SU-DHL-6 (cell line): ENCODE measurements around the gene BCAS3.

ENCODE experiments used
- H2AFZ ChIP-seq: fragments of 200-600 bp; sonication (generic); 2 replicates; pipeline ENCODE4 v1.6.1; 2014; ENCODE audit warnings: low read depth, mild to moderate bottlenecking, moderate library complexity, mixed read lengths, antibody characterized with exemption, low read length; ENCODE audit not compliant: severe bottlenecking
- H3F3A ChIP-seq: fragments of 200-600 bp; shearing (Covaris generic); 2 replicates; pipeline ENCODE4 v1.6.0; 2016; ENCODE audit warnings: antibody characterized with exemption, mild to moderate bottlenecking; ENCODE audit not compliant: insufficient read depth
- H3K27ac ChIP-seq: fragments of 200-600 bp; sonication (generic); 2 replicates; pipeline ENCODE4 v1.5.1; 2016; ENCODE audit warnings: low read depth, mild to moderate bottlenecking, low read length, moderate library complexity, mixed read lengths
- H3K27me3 ChIP-seq: fragments of 200-600 bp; sonication (generic), shearing (Covaris generic); 2 replicates; pipeline ENCODE4 v1.6.0; 2014; ENCODE audit warnings: mild to moderate bottlenecking, low read length
- H3K36me3 ChIP-seq: fragments of 200-600 bp; sonication (generic); 2 replicates; pipeline ENCODE4 v1.6.1; 2014; ENCODE audit warnings: mild to moderate bottlenecking, low read length, mixed read lengths
- H3K4me2 ChIP-seq: fragments of 300-600, 200-600 bp; shearing (Covaris generic), sonication (generic); 2 replicates; pipeline ENCODE4 v1.6.0; 2014; ENCODE audit warnings: low read length, low read depth, mild to moderate bottlenecking; ENCODE audit not compliant: poor library complexity, severe bottlenecking
- H3K4me3 ChIP-seq: fragments of 200-600 bp; sonication (generic); 2 replicates; pipeline ENCODE4 v1.5.1; 2014; ENCODE audit warnings: antibody characterized with exemption, low read length, mild to moderate bottlenecking, mixed read lengths; ENCODE audit not compliant: insufficient read depth, poor library complexity, severe bottlenecking
- H3K79me2 ChIP-seq: fragments of 200-600 bp; sonication (generic); 2 replicates; pipeline ENCODE4 v1.6.1; 2014; ENCODE audit warnings: mild to moderate bottlenecking, low read length, moderate library complexity; ENCODE audit not compliant: insufficient read depth
- H3K9ac ChIP-seq: fragments of 200-600 bp; sonication (generic); 2 replicates; pipeline ENCODE4 v1.7.0; 2014; ENCODE audit warnings: mild to moderate bottlenecking, low read length
- H3K9me2 ChIP-seq: fragments of 200-600 bp; sonication (generic); replicated peaks from 2 replicates; pipeline ENCODE4 v1.6.1; 2014; ENCODE audit warnings: low read length; ENCODE audit not compliant: insufficient read depth
- H3K9me3 ChIP-seq: fragments of 200-600 bp; sonication (generic); 2 replicates; pipeline ENCODE4 v1.6.1; 2014; ENCODE audit warnings: low read length, mixed read lengths; ENCODE audit not compliant: insufficient read depth
- H4K20me1 ChIP-seq: fragments of 200-600 bp; sonication (generic); 2 replicates; pipeline ENCODE4 v1.6.1; 2014; ENCODE audit warnings: low read depth, mild to moderate bottlenecking, antibody characterized with exemption, low read length, moderate library complexity, mixed read lengths
- CTCF ChIP-seq: fragments of 200-600 bp; sonication (generic); IDR thresholded peaks from one replicate; pipeline ENCODE4 v1.5.1; 2017; ENCODE audit warnings: antibody characterized with exemption, mild to moderate bottlenecking, low read length, moderate library complexity; ENCODE audit not compliant: insufficient read depth, poor library complexity, severe bottlenecking
- EZH2phosphoT487 ChIP-seq: fragments of 200-600 bp; sonication (generic), shearing (Covaris generic); conservative IDR thresholded peaks from 2 replicates; pipeline ENCODE4 v1.6.1; 2018; ENCODE audit warnings: mild to moderate bottlenecking, antibody characterized with exemption, low read length, moderate library complexity, mixed read lengths

The BCAS3 gene

GRCh38 chr17:61294777-61295176, 617.1 kb downstream of the BCAS3 start:
- no peaks in the 10 kb centered on the region for H3K9me2 ChIP-seq
- H3F3A ChIP-seq, result no peaks in the 10 kb centered on the region
- H3K79me2 ChIP-seq, result no peaks in the 10 kb centered on the region
- no peak for TF ChIP-seq CTCF
- TF ChIP-seq EZH2phosphoT487, result no peak
- H2AFZ ChIP-seq, result no peak overlapping the region
- H3K27ac ChIP-seq, result no peak overlapping the region
- H3K27me3 ChIP-seq, result no peaks in the 10 kb centered on the region
- no peaks in the 10 kb centered on the region for H3K36me3 ChIP-seq
- H3K9me3 ChIP-seq, result no peaks in the 10 kb centered on the region
- no peak overlapping the region for H3K4me3 ChIP-seq
- H4K20me1 ChIP-seq, result no peaks in the 10 kb centered on the region
- no peak overlapping the region for H3K4me2 ChIP-seq
- no peak overlapping the region for H3K9ac ChIP-seq

- Histone ChIP-seq H4K20me1 (no peaks in the 10 kb centered on the region), H3K4me2 (no peak overlapping the region), H3K9me3 (no peaks in the 10 kb centered on the region), H3K36me3 (no peaks in the 10 kb centered on the region), H3F3A (no peaks in the 10 kb centered on the region), H3K27ac (no peak overlapping the region), H3K9ac (no peak overlapping the region), H3K4me3 (no peak overlapping the region), H3K79me2 (no peaks in the 10 kb centered on the region), H2AFZ (no peak overlapping the region), H3K9me2 (no peaks in the 10 kb centered on the region), H3K27me3 (no peaks in the 10 kb centered on the region)
- no peak for TF ChIP-seq EZH2phosphoT487
- no peak for TF ChIP-seq CTCF
Observed at GRCh38 chr17:61296058-61296457, 618.4 kb downstream of the BCAS3 start.

- TF ChIP-seq CTCF (no peak), EZH2phosphoT487 (no peak)
- Histone ChIP-seq H3K36me3 (no peaks in the 10 kb centered on the region), H3K79me2 (no peaks in the 10 kb centered on the region), H3F3A (no peaks in the 10 kb centered on the region), H3K27me3 (no peaks in the 10 kb centered on the region), H3K4me3 (no peak overlapping the region), H4K20me1 (no peaks in the 10 kb centered on the region), H2AFZ (no peak overlapping the region), H3K4me2 (no peak overlapping the region), H3K9me3 (no peaks in the 10 kb centered on the region), H3K9ac (no peak overlapping the region), H3K9me2 (no peaks in the 10 kb centered on the region), H3K27ac (no peak overlapping the region)
Observed at GRCh38 chr17:61299517-61300513, 622.2 kb downstream of the BCAS3 start.
